ENCODE measurements around the gene JOSD2.
"Not testable (repeated sequence)": the region's sequence is repeated elsewhere in the genome, so short reads cannot be mapped to it uniquely, and the experiment has no call there.

The JOSD2 gene

GRCh38 chr19:50475101-50475568 lies 35.9 kb downstream of the JOSD2 start:
- no peak overlapping the region for H3K27ac ChIP-seq
- TF ChIP-seq CTCF (IDR thresholded peaks at IDR 0.05), result no peak
- no peak for TF ChIP-seq ZFX (IDR thresholded peaks at IDR 0.05; ENCODE audit: borderline replicate concordance)

GRCh38 chr19:50473336-50473735 lies 37.7 kb downstream of the JOSD2 start:
- not testable (repeated sequence) for H3K27ac ChIP-seq

GRCh38 chr19:50468818-50469217 lies 42.2 kb downstream of the JOSD2 start:
- TF ChIP-seq CTCF (IDR thresholded peaks at IDR 0.05), result no peak
- no peak for TF ChIP-seq ZFX (IDR thresholded peaks at IDR 0.05; ENCODE audit: borderline replicate concordance)
- no peak overlapping the region for H3K27ac ChIP-seq

GRCh38 chr19:50467566-50467965 lies 43.4 kb downstream of the JOSD2 start:
- no peak for TF ChIP-seq CTCF (IDR thresholded peaks at IDR 0.05)
- no peak for TF ChIP-seq ZFX (IDR thresholded peaks at IDR 0.05; ENCODE audit: borderline replicate concordance)
- no peak overlapping the region for H3K27ac ChIP-seq

- TF ChIP-seq CTCF (IDR thresholded peaks at IDR 0.05) (no peak), ZFX (IDR thresholded peaks at IDR 0.05; ENCODE audit: borderline replicate concordance) (no peak)
- no peak overlapping the region for H3K27ac ChIP-seq
Measured at GRCh38 chr19:50466706-50467039, 44.3 kb downstream of the JOSD2 start.

GRCh38 chr19:50465986-50466705 lies 44.8 kb downstream of the JOSD2 start:
- TF ChIP-seq ZFX (IDR thresholded peaks at IDR 0.05; ENCODE audit: borderline replicate concordance), result no peak
- TF ChIP-seq CTCF (IDR thresholded peaks at IDR 0.05), result peak; percentile 35
- no peak overlapping the region for H3K27ac ChIP-seq

GRCh38 chr19:50465000-50465399 lies 46.0 kb downstream of the JOSD2 start:
- no peak overlapping the region for H3K27ac ChIP-seq
- TF ChIP-seq ZFX (IDR thresholded peaks at IDR 0.05; ENCODE audit: borderline replicate concordance) (no peak), CTCF (IDR thresholded peaks at IDR 0.05) (no peak)

- TF ChIP-seq ZFX (IDR thresholded peaks at IDR 0.05; ENCODE audit: borderline replicate concordance), result no peak
- no peak for TF ChIP-seq CTCF (IDR thresholded peaks at IDR 0.05)
- H3K27ac ChIP-seq, result no peak overlapping the region
Measured at GRCh38 chr19:50464348-50464747, 46.6 kb downstream of the JOSD2 start.

All from 22Rv1 (cell line).